K562 (cell line): ENCODE data around the gene MLIP. TPM values are rescaled to one million over a fixed set of nuclear protein-coding genes. Genes with fewer than 3 reads are reported as not detected.

ENCODE experiments used
- ATAC-seq: fragments of 200-7000 bp; cut with Tn5 transposase; 3 replicates; pipeline ENCODE4 v1.9.1; 2020; ENCODE audit warnings: moderate library complexity
- BruUV-seq: library from RNA; stranded (reverse); fragments of 400-500 nt; replicated peaks from 2 replicates; lab custom pipeline; 2021; lab: Mats Ljungman, UMichigan
- CTCF ChIA-PET: fragments of 300-600 bp; formaldehyde crosslinking; extraction: SDS; loops from one replicate; lab custom pipeline; 2021; ENCODE audit warnings: low intra/inter-chr PET ratio; lab: Yijun Ruan, JAX
- POLR2A ChIA-PET: fragments of 300-600, 350-650 bp; sonication (Branson Sonifier 250); formaldehyde crosslinking; extraction: SDS; loops from one replicate; lab custom pipeline; 2021; ENCODE audit warnings: antibody characterized with exemption, inconsistent platforms; lab: Yijun Ruan, JAX
- DNase-seq, 4 experiments: peaks; one replicate each; pipeline versions ENCODE4 v3.0.0 to v3.0.0-alpha.2; 2011 to 2018; ENCODE audit warnings: low spot score in 3 of 4, mixed read lengths in 3 of 4; ENCODE audit errors: extremely low read depth in 1 of 4
- FAIRE-seq: peaks from 2 replicates; lab custom pipeline; 2011; peaks lifted over from hg19 to GRCh38; lab: Jason Lieb, UNC
- H2AFZ ChIP-seq: 2 replicates; pipeline ENCODE4 v1.6.0; 2011; ENCODE audit warnings: low read depth, low read length, control low read depth, inconsistent platforms
- H3K27ac ChIP-seq: fragments of 200-600 bp; 3 replicates; pipeline ENCODE4 v1.8.0; 2011; ENCODE audit warnings: low read depth, mild to moderate bottlenecking, control low read depth, inconsistent platforms, low read length, moderate library complexity, mixed read lengths; ENCODE audit errors: extremely low read depth
- H3K27me3 ChIP-seq, 2 experiments: fragments of 300-600 bp in 1 of 2; 2 replicates in 1 of 2; 3 replicates in 1 of 2; pipeline versions ENCODE4 v1.6.0 to v1.8.0; 2011; ENCODE audit warnings: inconsistent platforms in 2 of 2, low read length in 2 of 2, mild to moderate bottlenecking in 1 of 2, mixed read lengths in 1 of 2, moderate library complexity in 1 of 2; ENCODE audit not compliant: control insufficient read depth in 2 of 2, insufficient read depth in 2 of 2
- H3K36me3 ChIP-seq: fragments of 300-600 bp; 3 replicates; pipeline ENCODE4 v1.8.0; 2011; ENCODE audit warnings: mild to moderate bottlenecking, low read length, inconsistent platforms; ENCODE audit not compliant: control insufficient read depth, insufficient read depth
- H3K4me1 ChIP-seq, 2 experiments: fragments of 200-600 bp in 1 of 2; replicated peaks in 1 of 2; 2 replicates in 1 of 2; 3 replicates in 1 of 2; pipeline versions ENCODE4 v1.5.1 to v1.8.0; 2011; ENCODE audit warnings: inconsistent platforms in 2 of 2, low read length in 2 of 2, mild to moderate bottlenecking in 1 of 2, mixed read lengths in 1 of 2, moderate library complexity in 1 of 2; ENCODE audit not compliant: control insufficient read depth in 2 of 2, insufficient read depth in 2 of 2
- H3K4me2 ChIP-seq: 2 replicates; pipeline ENCODE4 v1.6.1; 2011; ENCODE audit warnings: low read length, control low read depth, inconsistent platforms, mixed read lengths; ENCODE audit not compliant: insufficient read depth
- H3K4me3 ChIP-seq: fragments of 200-600 bp; sonication (generic), shearing (Covaris generic); 2 replicates; pipeline ENCODE4 v1.5.1; 2016; ENCODE audit warnings: control low read depth, inconsistent platforms
- H3K79me2 ChIP-seq: fragments of 200-600 bp; 3 replicates; pipeline ENCODE4 v1.8.0; 2011; ENCODE audit warnings: low read length, inconsistent platforms; ENCODE audit not compliant: control insufficient read depth, insufficient read depth
- H3K9ac ChIP-seq, 2 experiments: 2 replicates each; pipeline versions ENCODE4 v1.6.0 to v1.6.1; 2011; ENCODE audit warnings: low read depth in 2 of 2, low read length in 2 of 2, control low read depth in 1 of 2, inconsistent platforms in 1 of 2, mild to moderate bottlenecking in 1 of 2, mixed read lengths in 1 of 2; ENCODE audit not compliant: insufficient read depth in 1 of 2
- H3K9me1 ChIP-seq: one replicate; pipeline ENCODE4 v1.6.0; 2011; ENCODE audit warnings: inconsistent platforms, mild to moderate bottlenecking, low read length, moderate library complexity; ENCODE audit not compliant: control insufficient read depth, insufficient read depth
- H3K9me3 ChIP-seq: replicated peaks from 2 replicates; pipeline ENCODE4 v1.5.1; 2011; ENCODE audit warnings: low read depth, low read length, inconsistent platforms; ENCODE audit not compliant: control insufficient read depth, insufficient read depth
- H4K20me1 ChIP-seq: replicated peaks from 2 replicates; pipeline ENCODE4 v1.6.1; 2011; ENCODE audit warnings: low read length, inconsistent platforms, mixed read lengths; ENCODE audit not compliant: control insufficient read depth, insufficient read depth
- ARID1B ChIP-seq: fragments of 450-650 bp; IDR thresholded peaks from 2 replicates; pipeline ENCODE4 v1.6.1; 2016; ENCODE audit warnings: antibody characterized with exemption, mild to moderate bottlenecking, inconsistent platforms
- BACH1 ChIP-seq: fragments of 200-800 bp; sonication (Bioruptor generic); IDR thresholded peaks from 2 replicates; pipeline ENCODE4 v1.6.1; 2016; ENCODE audit warnings: missing genetic modification characterization, missing compliant biosample characterization
- BCL6 ChIP-seq: fragments of 250-450 bp; sonication (Bioruptor Pico); IDR thresholded peaks from 2 replicates; pipeline ENCODE4 v1.4.0; 2020
- CREB3L1 ChIP-seq: fragments of 450-650 bp; IDR thresholded peaks from 2 replicates; pipeline ENCODE4 v1.6.1; 2014; ENCODE audit warnings: low read depth, mild to moderate bottlenecking, moderate library complexity, borderline replicate concordance
- FOXA1 ChIP-seq: fragments of 450-650 bp; IDR thresholded peaks from 2 replicates; pipeline ENCODE4 v1.6.1; 2016; ENCODE audit warnings: mild to moderate bottlenecking, borderline replicate concordance
- NBN ChIP-seq: fragments of 450-650 bp; IDR thresholded peaks from 2 replicates; pipeline ENCODE4 v1.6.1; 2016; ENCODE audit warnings: low read depth, mild to moderate bottlenecking
- NUFIP1 ChIP-seq: fragments of 450-650 bp; IDR thresholded peaks from 2 replicates; pipeline ENCODE4 v1.6.1; 2018; ENCODE audit not compliant: partially characterized antibody
- POLR2AphosphoS5 ChIP-seq: IDR thresholded peaks from 2 replicates; pipeline ENCODE4 v1.6.1; 2011; ENCODE audit warnings: mild to moderate bottlenecking, low read depth, low read length, moderate library complexity; ENCODE audit not compliant: control insufficient read depth, insufficient read depth
- RBM22 ChIP-seq: fragments of 200-400 bp; formaldehyde crosslinking; IDR thresholded peaks from 2 replicates; pipeline ENCODE4 v1.6.1; 2018; ENCODE audit warnings: low read length, low read depth; ENCODE audit not compliant: poor library complexity, severe bottlenecking
- RFX5 ChIP-seq: IDR thresholded peaks from 2 replicates; pipeline ENCODE4 v1.6.1; 2011; ENCODE audit warnings: low read depth, mild to moderate bottlenecking, improper control_type of control experiment, low read length
- SIN3B ChIP-seq: fragments of 450-650 bp; IDR thresholded peaks from 2 replicates; pipeline ENCODE4 v1.6.1; 2017; ENCODE audit warnings: low read depth, mild to moderate bottlenecking, moderate library complexity
- TEAD4 ChIP-seq, 2 experiments: sonication (generic) in 1 of 2; formaldehyde crosslinking in 1 of 2; IDR thresholded peaks; 2 replicates each; pipeline versions ENCODE4 v1.6.1 to v1.8.0; 2012 to 2022; ENCODE audit warnings: borderline replicate concordance in 1 of 2, inconsistent platforms in 1 of 2, low read length in 1 of 2, mild to moderate bottlenecking in 1 of 2, missing genetic modification reagents in 1 of 2
- THRB ChIP-seq: fragments of 450-650 bp; formaldehyde crosslinking; conservative IDR thresholded peaks from 2 replicates; pipeline ENCODE4 v1.4.0; 2022; ENCODE audit warnings: mild to moderate bottlenecking, missing genetic modification characterization
- WGBS: fragments of 100-300 bp; shearing (Covaris generic); methylation state at CpG from one replicate; pipeline ENCODE4 v1.1.6; 2016; ENCODE audit warnings: low coverage, mixed read lengths; ENCODE audit not compliant: insufficient coverage; ENCODE audit errors: missing lambda C conversion rate; 5-methylcytosine and 5-hydroxymethylcytosine counted together
- in situ Hi-C: fragments of 300-500 bp; cut with MboI; formaldehyde crosslinking; loops from 4 replicates; pipeline ENCODE4 v1.15.0; 2018; ENCODE audit warnings: inconsistent platforms, mixed read lengths
- intact Hi-C: fragments of 100-400 bp; cut with micrococcal nuclease; formaldehyde crosslinking; loops from 2 replicates; pipeline ENCODE4 v1.14.2; 2022
- polyA plus RNA-seq, 8 experiments: library from polyadenylated mRNA; depleted of rRNA in 4 of 8; stranded (reverse) in 5 of 8; unstranded in 3 of 8; fragments of >200 nt; fragmentation: Nextera tagmentation in 2 of 8; fragmentation: Illumina TruSeq in 1 of 8; extraction: Ambion mirVana in 2 of 8; extraction: Trizol in 1 of 8; gene quantifications; 2 replicates each; pipeline versions ENCODE4 v1.2.1 to v1.2.3, GENCODE V29; 2011 to 2014; ENCODE audit warnings: inconsistent platforms in 1 of 8, missing spikeins in 1 of 8
- total RNA-seq, 7 experiments: library from RNA; depleted of rRNA in 6 of 7; stranded (reverse); fragments of >200 nt in 6 of 7; fragmentation: Illumina TruSeq in 2 of 7; extraction: Trizol in 2 of 7; gene quantifications; 2 replicates each; pipeline versions ENCODE4 v1.2.1 to v1.2.3, GENCODE V29; 2011 to 2021; ENCODE audit warnings: low replicate concordance in 1 of 7
- TF ChIP-seq, protein P1 (sequence below): sonication (generic); formaldehyde crosslinking; IDR thresholded peaks from 2 replicates; pipeline ENCODE4 v1.8.0; 2022; ENCODE audit warnings: mild to moderate bottlenecking, missing genetic modification reagents, borderline replicate concordance

Gene MLIP
- total and polyA plus RNA-seq, 9 of the 15 experiments (the other 6 are each of a cell fraction or from before 2014, with no cell fraction given), result not detected

DNA sequence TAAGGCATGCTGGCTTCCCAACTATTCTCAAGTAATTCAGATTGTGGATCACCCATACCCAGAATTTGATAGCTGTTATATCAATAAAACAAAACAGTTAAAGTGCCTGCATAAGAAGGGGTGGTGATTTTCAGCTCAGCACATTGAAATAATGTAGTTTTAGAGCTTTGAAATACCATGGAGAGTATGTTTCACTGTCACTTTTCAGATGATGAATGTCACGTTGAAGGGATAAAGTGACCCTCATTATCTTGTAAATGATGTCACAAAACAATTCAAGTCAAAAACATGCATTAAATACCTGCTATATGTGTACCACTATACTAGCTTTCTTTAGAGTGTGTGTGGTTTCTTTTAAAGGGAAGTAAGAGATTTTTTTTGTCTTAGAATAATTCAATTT, 27.6 kb downstream of the MLIP start:
- H3K4me1 ChIP-seq, result no peaks in the 10 kb centered on the region
- in situ Hi-C loops, result no loop called here
- H3K9ac ChIP-seq, result no peak overlapping the region
- H3K4me2 ChIP-seq, result no peak overlapping the region
- CTCF ChIA-PET, result no interaction called here
- no peak overlapping the region for H2AFZ ChIP-seq
- intact Hi-C loops, result no loop called here
- FAIRE-seq, result no peak
- DNase-seq, result no peak
- H3K9me3 ChIP-seq, result peaks cover 2% of the 10 kb centered on the region; the same call in 1 of the 2 replicates
- POLR2A ChIA-PET, result no interaction called here
- no peak overlapping the region for H3K4me3 ChIP-seq
- BruUV-seq, result no TSS peak
- TF ChIP-seq NUFIP1 (no peak), THRB (CRISPR knock-in tag) (no peak), RBM22 (no peak), BCL6 (CRISPR knock-in tag) (no peak), SIN3B (no peak), ARID1B (no peak), CREB3L1 (no peak), NBN (no peak), FOXA1 (no peak), TEAD4 (IDR thresholded peaks at IDR 0.05; ENCODE audit: low read length) (no peak), TEAD4 (CRISPR knock-in tag; IDR thresholded peaks at IDR 0.05; ENCODE audit: borderline replicate concordance) (no peak), RFX5 (no peak), POLR2AphosphoS5 (no peak), BACH1 (tag) (no peak)
- TF ChIP-seq, protein P1, sequence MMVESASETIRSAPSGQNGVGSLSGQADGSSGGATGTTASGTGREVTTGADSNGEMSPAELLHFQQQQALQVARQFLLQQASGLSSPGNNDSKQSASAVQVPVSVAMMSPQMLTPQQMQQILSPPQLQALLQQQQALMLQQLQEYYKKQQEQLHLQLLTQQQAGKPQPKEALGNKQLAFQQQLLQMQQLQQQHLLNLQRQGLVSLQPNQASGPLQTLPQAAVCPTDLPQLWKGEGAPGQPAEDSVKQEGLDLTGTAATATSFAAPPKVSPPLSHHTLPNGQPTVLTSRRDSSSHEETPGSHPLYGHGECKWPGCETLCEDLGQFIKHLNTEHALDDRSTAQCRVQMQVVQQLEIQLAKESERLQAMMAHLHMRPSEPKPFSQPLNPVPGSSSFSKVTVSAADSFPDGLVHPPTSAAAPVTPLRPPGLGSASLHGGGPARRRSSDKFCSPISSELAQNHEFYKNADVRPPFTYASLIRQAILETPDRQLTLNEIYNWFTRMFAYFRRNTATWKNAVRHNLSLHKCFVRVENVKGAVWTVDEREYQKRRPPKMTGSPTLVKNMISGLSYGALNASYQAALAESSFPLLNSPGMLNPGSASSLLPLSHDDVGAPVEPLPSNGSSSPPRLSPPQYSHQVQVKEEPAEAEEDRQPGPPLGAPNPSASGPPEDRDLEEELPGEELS, result no peak
- TF ChIP-seq, all 486 proteins: peak for 0
- no peak for ATAC-seq
- Histone ChIP-seq H3K27ac (no peak overlapping the region), H3K27me3 (no peaks in the 10 kb centered on the region), H3K79me2 (no peaks in the 10 kb centered on the region), H3K9me1 (no peaks in the 10 kb centered on the region), H4K20me1 (no peaks in the 10 kb centered on the region), H3K36me3 (no peaks in the 10 kb centered on the region)
- WGBS, result 0% methylated on average over 1 of the region's 1 CpG
